ENCODE results near the gene CDH3.
A peak's percentile ranks its signal among the peaks of the same experiment; 100 is the strongest.

Gene CDH3

GRCh38 chr16:68651136-68651535 is 6.0 kb downstream of the CDH3 start:
- no peak overlapping the region for H3K27ac ChIP-seq
- TF ChIP-seq CTCF (conservative IDR thresholded peaks at IDR 0.05) = no peak

GRCh38 chr16:68652659-68653058 is 7.5 kb downstream of the CDH3 start:
- TF ChIP-seq CTCF (conservative IDR thresholded peaks at IDR 0.05) = no peak
- no peak for TF ChIP-seq ZFX (IDR thresholded peaks at IDR 0.05)
- no peak overlapping the region for H3K27ac ChIP-seq

- H3K27ac ChIP-seq = no peak overlapping the region
- TF ChIP-seq CTCF (conservative IDR thresholded peaks at IDR 0.05) (no peak), ZFX (IDR thresholded peaks at IDR 0.05) (no peak)
These were observed 10.7 kb downstream of the CDH3 start for GRCh38 chr16:68655806-68656205.

- TF ChIP-seq CTCF (conservative IDR thresholded peaks at IDR 0.05) = no peak
- TF ChIP-seq ZFX (IDR thresholded peaks at IDR 0.05) = no peak
- peak overlapping the region; percentile 7; the same call in 1 of the 2 replicates for H3K27ac ChIP-seq
These were observed 11.6 kb downstream of the CDH3 start for GRCh38 chr16:68656751-68657150.

GRCh38 chr16:68658341-68658973 is 13.3 kb downstream of the CDH3 start:
- TF ChIP-seq ZFX (IDR thresholded peaks at IDR 0.05) (no peak), CTCF (conservative IDR thresholded peaks at IDR 0.05) (no peak)

GRCh38 chr16:68658974-68659360 is 13.9 kb downstream of the CDH3 start:
- TF ChIP-seq CTCF (conservative IDR thresholded peaks at IDR 0.05) = no peak
- TF ChIP-seq ZFX (IDR thresholded peaks at IDR 0.05) = no peak
- H3K27ac ChIP-seq = peak overlapping the region; percentile 90

More at GRCh38 chr16:68658341-68658973, 13.3 kb downstream of the CDH3 start:
- peak overlapping the region; percentile 90 for H3K27ac ChIP-seq

GRCh38 chr16:68659412-68660358 is 14.6 kb downstream of the CDH3 start:
- TF ChIP-seq CTCF (conservative IDR thresholded peaks at IDR 0.05) (no peak), ZFX (IDR thresholded peaks at IDR 0.05) (no peak)
- H3K27ac ChIP-seq = peak overlapping the region; percentile 90
